Measurements from ENCODE around the gene MYO5B.
A peak's percentile ranks its signal among the peaks of the same experiment; 100 is the strongest.

Gene MYO5B

DNA sequence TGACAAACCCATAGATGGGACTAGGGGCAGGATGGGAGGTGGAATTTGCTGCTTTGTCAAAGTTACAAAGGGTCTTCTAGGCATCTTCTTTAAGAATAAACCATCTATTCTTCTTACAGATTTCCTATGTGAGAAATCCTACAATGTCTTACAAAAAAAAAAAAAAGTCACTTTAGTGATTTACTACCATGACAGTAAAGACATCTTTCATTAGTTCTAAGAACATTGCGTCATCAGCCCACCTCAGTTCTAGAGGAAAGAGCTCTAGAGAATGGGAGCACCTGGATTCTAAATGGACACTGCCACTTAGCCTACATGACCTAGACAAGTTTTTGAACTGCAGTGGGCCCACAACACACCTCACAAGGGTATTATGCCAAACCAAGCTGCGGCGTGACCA is 172.0 kb downstream of the MYO5B start:
- Histone ChIP-seq H3K27me3 (replicated peaks in 2 of 5; ENCODE audit: control insufficient read depth in 4 of 5, insufficient read depth in 5 of 5, low read length in 4 of 5) (peaks cover 0 to 12% (median 0%) of the 10 kb centered on the region in 5 experiments), H3K9me3 (ENCODE audit: control extremely low read depth in 1 of 5, control insufficient read depth in 4 of 5, insufficient read depth in 2 of 5, low read depth in 1 of 5, low read length in 4 of 5) (peaks cover 0 to 4% (median 0%) of the 10 kb centered on the region in 5 experiments), H3K4me1 (ENCODE audit: control extremely low read depth in 1 of 4, control insufficient read depth in 4 of 4, insufficient read depth in 4 of 4, low read length in 3 of 4) (no peaks in the 10 kb centered on the region), H3K4me3 (ENCODE audit: control insufficient read depth in 1 of 7, extremely low read depth in 1 of 7, insufficient read depth in 4 of 7, low read depth in 2 of 7, low read length in 6 of 7) (no peak overlapping the region), H3K36me3 (ENCODE audit: control insufficient read depth in 4 of 4, insufficient read depth in 4 of 4, low read length in 3 of 4) (no peaks in the 10 kb centered on the region), H3K27ac (ENCODE audit: insufficient read depth in 1 of 2, low read depth in 1 of 2, low read length in 2 of 2, poor library complexity in 1 of 2, severe bottlenecking in 2 of 2) (no peak overlapping the region)
- POLR2A ChIA-PET = no interaction called here
- WGBS (ENCODE audit: insufficient coverage) = 100% methylated on average over 1 of the region's 3 CpGs
- DNase-seq = no peak
- CTCF ChIA-PET = no interaction called here

DNA sequence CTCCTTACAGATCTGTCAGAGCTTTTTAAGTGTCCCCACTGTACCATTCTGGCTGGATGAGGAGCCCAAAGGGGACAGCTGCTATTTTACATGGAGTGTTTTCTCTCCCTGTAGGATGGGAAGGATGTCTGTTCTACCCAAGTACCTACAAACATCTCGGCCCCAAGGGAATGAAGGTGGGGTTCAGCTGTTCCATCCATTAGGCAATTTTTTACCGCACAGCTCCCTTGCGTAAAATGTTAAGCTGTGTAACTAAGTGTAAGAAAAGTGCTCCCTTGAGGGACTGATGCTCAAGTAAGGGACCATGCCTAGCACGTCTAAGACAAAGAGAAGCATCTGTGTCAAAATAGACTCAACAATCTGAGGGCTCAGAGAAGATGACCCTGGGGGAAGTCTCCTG is 180.3 kb downstream of the MYO5B start:
- 100% methylated on average over 1 of the region's 4 CpGs for WGBS (ENCODE audit: insufficient coverage)
- Histone ChIP-seq H3K4me1 (ENCODE audit: control extremely low read depth in 1 of 4, control insufficient read depth in 4 of 4, insufficient read depth in 4 of 4, low read length in 3 of 4) (no peaks in the 10 kb centered on the region), H3K4me3 (ENCODE audit: control insufficient read depth in 1 of 7, extremely low read depth in 1 of 7, insufficient read depth in 4 of 7, low read depth in 2 of 7, low read length in 6 of 7) (no peak overlapping the region), H3K27ac (ENCODE audit: insufficient read depth in 1 of 2, low read depth in 1 of 2, low read length in 2 of 2, poor library complexity in 1 of 2, severe bottlenecking in 2 of 2) (no peak overlapping the region), H3K9me3 (ENCODE audit: control extremely low read depth in 1 of 5, control insufficient read depth in 4 of 5, insufficient read depth in 2 of 5, low read depth in 1 of 5, low read length in 4 of 5) (no peaks in the 10 kb centered on the region), H3K36me3 (ENCODE audit: control insufficient read depth in 4 of 4, insufficient read depth in 4 of 4, low read length in 3 of 4) (no peaks in the 10 kb centered on the region), H3K27me3 (replicated peaks in 2 of 5; ENCODE audit: control insufficient read depth in 4 of 5, insufficient read depth in 5 of 5, low read length in 4 of 5) (peaks cover 0 to 10% (median 3%) of the 10 kb centered on the region in 5 experiments)
- ChIA-PET CTCF (no interaction called here), POLR2A (no interaction called here)
- no peak for DNase-seq

DNA sequence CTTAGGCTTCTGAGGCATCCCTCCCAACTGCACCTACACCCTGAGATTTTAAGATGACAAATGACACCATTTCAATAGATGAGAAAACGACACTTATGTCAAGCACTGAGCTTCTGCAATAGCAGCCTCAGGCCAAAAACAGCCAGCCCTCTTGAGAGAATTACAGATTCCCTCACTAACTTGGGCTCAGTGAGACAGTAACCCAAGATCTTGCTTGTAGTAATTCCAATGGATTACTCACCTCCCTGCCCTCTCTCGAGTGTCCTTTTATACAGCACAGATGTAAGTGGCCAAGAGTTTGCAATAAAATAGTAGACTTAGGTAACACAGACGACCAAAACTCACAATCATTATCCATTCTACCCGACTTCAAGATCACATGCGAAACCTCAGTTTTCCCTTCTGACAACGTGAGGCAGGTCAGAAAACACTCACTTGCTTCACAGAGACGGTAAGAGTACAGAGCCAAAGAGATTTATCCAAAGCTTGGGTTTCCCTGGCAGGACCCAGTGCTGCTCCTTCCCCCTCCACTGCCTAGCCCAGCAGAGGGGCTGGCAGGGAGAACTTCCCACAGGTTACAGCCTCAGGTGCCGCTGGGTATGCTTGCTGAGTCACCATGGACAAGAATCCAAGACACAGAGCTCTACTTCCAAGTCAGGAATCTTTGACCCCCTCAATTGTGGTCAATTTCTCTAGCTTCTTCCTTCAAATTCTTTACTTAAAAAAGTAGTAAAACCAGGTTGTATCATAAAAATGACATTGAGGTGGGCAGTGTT is 181.4 kb downstream of the MYO5B start:
- no peaks in the 10 kb centered on the region for H3K9me3 ChIP-seq (ENCODE audit: control extremely low read depth in 1 of 5, control insufficient read depth in 4 of 5, insufficient read depth in 2 of 5, low read depth in 1 of 5, low read length in 4 of 5)
- H3K4me1 ChIP-seq (ENCODE audit: control extremely low read depth in 1 of 4, control insufficient read depth in 4 of 4, insufficient read depth in 4 of 4, low read length in 3 of 4) = no peaks in the 10 kb centered on the region
- ChIA-PET POLR2A (interaction anchor here (0.6 kb wide), 1 partner anchor 1713 kb away, joined by 3 read pairs; no protein-coding TSS in a partner anchor), CTCF (no interaction called here)
- DNase-seq = no peak
- H3K27ac ChIP-seq (ENCODE audit: insufficient read depth in 1 of 2, low read depth in 1 of 2, low read length in 2 of 2, poor library complexity in 1 of 2, severe bottlenecking in 2 of 2) = no peak overlapping the region
- no peak overlapping the region for H3K4me3 ChIP-seq (ENCODE audit: control insufficient read depth in 1 of 7, extremely low read depth in 1 of 7, insufficient read depth in 4 of 7, low read depth in 2 of 7, low read length in 6 of 7)
- no peaks in the 10 kb centered on the region for H3K36me3 ChIP-seq (ENCODE audit: control insufficient read depth in 4 of 4, insufficient read depth in 4 of 4, low read length in 3 of 4)
- peaks cover 0 to 10% (median 3%) of the 10 kb centered on the region in 5 experiments for H3K27me3 ChIP-seq (replicated peaks in 2 of 5; ENCODE audit: control insufficient read depth in 4 of 5, insufficient read depth in 5 of 5, low read length in 4 of 5)
- WGBS (ENCODE audit: insufficient coverage) = 89% methylated on average over 6 of the region's 8 CpGs

DNA sequence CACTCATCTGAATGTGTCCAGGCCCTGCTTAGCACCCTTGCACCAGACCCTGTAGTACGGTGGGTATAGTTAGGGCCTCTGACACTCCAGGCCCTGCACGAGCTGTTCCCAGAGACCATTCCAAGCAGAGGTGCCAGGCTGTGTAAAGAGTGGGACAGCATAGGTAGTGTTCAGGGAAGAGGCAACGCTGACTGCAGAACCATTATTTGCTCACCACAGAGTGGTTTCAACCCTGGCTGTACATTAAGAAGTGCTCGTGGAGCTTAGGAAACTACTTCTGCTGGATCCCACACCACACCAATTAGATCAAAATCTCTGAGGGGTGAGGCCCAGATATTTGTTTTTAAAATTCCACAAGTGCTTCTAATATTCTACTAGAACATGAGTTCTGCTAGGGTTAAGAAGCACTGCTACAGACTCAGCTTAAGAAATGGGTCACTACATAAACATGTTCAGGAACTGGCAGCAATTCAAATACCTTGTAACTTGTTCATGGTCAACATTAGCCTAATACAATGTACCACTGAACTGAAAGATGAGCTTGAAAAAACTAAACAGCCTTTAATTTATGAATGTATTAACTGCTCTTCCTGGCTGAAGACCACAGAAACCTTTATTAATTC is 183.0 kb downstream of the MYO5B start:
- no peaks in the 10 kb centered on the region for H3K36me3 ChIP-seq (ENCODE audit: control insufficient read depth in 4 of 4, insufficient read depth in 4 of 4, low read length in 3 of 4)
- H3K4me1 ChIP-seq (ENCODE audit: control extremely low read depth in 1 of 4, control insufficient read depth in 4 of 4, insufficient read depth in 4 of 4, low read length in 3 of 4) = no peaks in the 10 kb centered on the region
- peaks cover 0 to 11% (median 3%) of the 10 kb centered on the region in 5 experiments for H3K27me3 ChIP-seq (replicated peaks in 2 of 5; ENCODE audit: control insufficient read depth in 4 of 5, insufficient read depth in 5 of 5, low read length in 4 of 5)
- no peak overlapping the region for H3K27ac ChIP-seq (ENCODE audit: insufficient read depth in 1 of 2, low read depth in 1 of 2, low read length in 2 of 2, poor library complexity in 1 of 2, severe bottlenecking in 2 of 2)
- no peak overlapping the region for H3K4me3 ChIP-seq (ENCODE audit: control insufficient read depth in 1 of 7, extremely low read depth in 1 of 7, insufficient read depth in 4 of 7, low read depth in 2 of 7, low read length in 6 of 7)
- no peak for DNase-seq
- POLR2A ChIA-PET = no interaction called here
- CTCF ChIA-PET = no interaction called here
- no peaks in the 10 kb centered on the region for H3K9me3 ChIP-seq (ENCODE audit: control extremely low read depth in 1 of 5, control insufficient read depth in 4 of 5, insufficient read depth in 2 of 5, low read depth in 1 of 5, low read length in 4 of 5)
- 100% methylated on average over 3 of the region's 4 CpGs for WGBS (ENCODE audit: insufficient coverage)

DNA sequence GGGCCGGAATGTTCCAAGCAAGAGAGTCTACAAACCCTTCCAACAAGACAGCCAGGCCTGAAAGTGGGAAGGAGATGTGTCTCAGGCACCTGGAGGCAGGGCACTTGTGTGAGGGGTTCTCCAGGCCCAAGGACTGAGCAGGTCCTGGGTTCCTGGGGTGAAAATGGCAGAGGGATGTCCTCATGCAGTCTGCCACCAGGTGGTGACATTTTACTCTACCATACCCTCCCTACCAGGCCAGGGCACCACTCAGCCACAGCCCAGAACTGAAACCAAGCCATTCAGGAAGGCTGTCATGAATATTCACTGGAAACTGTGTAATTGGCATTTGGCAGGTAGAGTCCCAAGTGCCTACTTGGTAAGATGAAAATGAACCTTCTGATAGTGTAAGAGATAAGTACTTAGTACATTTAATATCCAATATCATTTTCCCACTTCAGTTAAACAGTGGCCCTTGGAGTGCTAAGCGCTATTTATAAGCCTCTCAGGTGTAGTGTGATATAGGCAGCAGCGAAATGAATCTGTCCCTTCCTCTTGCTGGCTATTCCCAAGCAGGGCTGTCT is 185.1 kb downstream of the MYO5B start:
- no peaks in the 10 kb centered on the region for H3K4me1 ChIP-seq (ENCODE audit: control extremely low read depth in 1 of 4, control insufficient read depth in 4 of 4, insufficient read depth in 4 of 4, low read length in 3 of 4)
- peak; percentile 22 to 63 (median 61) for DNase-seq
- H3K27ac ChIP-seq (ENCODE audit: insufficient read depth in 1 of 2, low read depth in 1 of 2, low read length in 2 of 2, poor library complexity in 1 of 2, severe bottlenecking in 2 of 2) = no peak overlapping the region
- H3K4me3 ChIP-seq (ENCODE audit: control insufficient read depth in 1 of 7, extremely low read depth in 1 of 7, insufficient read depth in 4 of 7, low read depth in 2 of 7, low read length in 6 of 7) = no peak overlapping the region
- H3K36me3 ChIP-seq (ENCODE audit: control insufficient read depth in 4 of 4, insufficient read depth in 4 of 4, low read length in 3 of 4) = no peaks in the 10 kb centered on the region
- WGBS (ENCODE audit: insufficient coverage) = 93% methylated on average over 3 of the region's 3 CpGs
- ChIA-PET CTCF (no interaction called here), POLR2A (no interaction called here)
- no peaks in the 10 kb centered on the region for H3K9me3 ChIP-seq (ENCODE audit: control extremely low read depth in 1 of 5, control insufficient read depth in 4 of 5, insufficient read depth in 2 of 5, low read depth in 1 of 5, low read length in 4 of 5)
- H3K27me3 ChIP-seq (replicated peaks in 2 of 5; ENCODE audit: control insufficient read depth in 4 of 5, insufficient read depth in 5 of 5, low read length in 4 of 5) = peaks cover 0 to 10% (median 4%) of the 10 kb centered on the region in 5 experiments

DNA sequence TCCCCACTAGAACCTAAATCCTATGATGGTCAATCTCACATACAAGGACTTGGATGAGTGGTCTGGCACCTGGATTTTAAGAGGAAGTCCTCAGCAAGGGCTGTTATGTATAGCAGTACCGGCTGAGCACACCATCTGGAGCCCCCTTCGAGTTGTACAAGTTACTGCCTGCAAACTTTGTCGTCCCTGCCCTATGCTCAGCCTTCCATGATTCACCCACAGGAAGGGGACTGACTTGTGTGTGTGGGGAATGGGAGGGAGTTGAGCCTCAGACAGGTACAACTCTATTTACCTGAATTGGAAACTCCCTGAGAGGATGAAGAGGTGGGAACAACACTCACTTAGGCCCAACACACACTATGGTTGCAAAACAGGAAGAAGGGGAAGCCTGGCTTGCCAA is 186.6 kb downstream of the MYO5B start:
- H3K4me3 ChIP-seq (ENCODE audit: control insufficient read depth in 1 of 7, extremely low read depth in 1 of 7, insufficient read depth in 4 of 7, low read depth in 2 of 7, low read length in 6 of 7) = no peak overlapping the region
- H3K27ac ChIP-seq (ENCODE audit: insufficient read depth in 1 of 2, low read depth in 1 of 2, low read length in 2 of 2, poor library complexity in 1 of 2, severe bottlenecking in 2 of 2) = no peak overlapping the region
- H3K9me3 ChIP-seq (ENCODE audit: control extremely low read depth in 1 of 5, control insufficient read depth in 4 of 5, insufficient read depth in 2 of 5, low read depth in 1 of 5, low read length in 4 of 5) = no peaks in the 10 kb centered on the region
- no peaks in the 10 kb centered on the region for H3K36me3 ChIP-seq (ENCODE audit: control insufficient read depth in 4 of 4, insufficient read depth in 4 of 4, low read length in 3 of 4)
- ChIA-PET CTCF (no interaction called here), POLR2A (no interaction called here)
- no peak for DNase-seq
- no peaks in the 10 kb centered on the region for H3K4me1 ChIP-seq (ENCODE audit: control extremely low read depth in 1 of 4, control insufficient read depth in 4 of 4, insufficient read depth in 4 of 4, low read length in 3 of 4)
- 88% methylated on average over 2 of the region's 3 CpGs for WGBS (ENCODE audit: insufficient coverage)
- H3K27me3 ChIP-seq (replicated peaks in 2 of 5; ENCODE audit: control insufficient read depth in 4 of 5, insufficient read depth in 5 of 5, low read length in 4 of 5) = peaks cover 0 to 10% (median 1%) of the 10 kb centered on the region in 5 experiments

DNA sequence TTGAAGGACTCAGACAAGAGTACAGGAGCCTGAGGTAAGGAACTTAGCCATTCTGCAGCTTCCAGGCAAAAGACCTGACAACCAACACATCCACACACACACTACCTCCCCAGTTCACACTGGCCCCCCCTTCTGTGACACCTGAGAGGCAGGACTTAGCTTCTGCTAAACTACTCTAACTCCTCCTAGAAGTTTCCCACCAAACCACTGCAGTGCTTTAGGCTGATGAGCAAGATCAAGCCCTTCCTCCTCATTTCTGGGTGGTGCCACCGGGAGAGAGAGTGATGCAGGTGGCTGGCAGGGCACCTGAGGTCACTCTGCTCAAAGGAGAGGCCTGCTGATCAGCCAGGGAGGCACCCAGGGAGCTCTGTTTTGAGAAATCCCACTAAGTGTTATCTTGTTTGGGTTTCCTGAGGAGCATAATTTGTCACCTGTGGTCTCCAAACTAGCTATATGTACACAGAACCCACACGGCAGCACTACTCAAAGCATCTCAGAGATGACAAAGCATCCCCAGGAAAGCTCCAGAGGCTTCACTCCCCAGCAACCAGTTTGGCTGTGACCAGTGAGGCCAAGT is 188.4 kb downstream of the MYO5B start:
- H3K4me3 ChIP-seq (ENCODE audit: control insufficient read depth in 1 of 7, extremely low read depth in 1 of 7, insufficient read depth in 4 of 7, low read depth in 2 of 7, low read length in 6 of 7) = no peak overlapping the region
- no peaks in the 10 kb centered on the region for H3K4me1 ChIP-seq (ENCODE audit: control extremely low read depth in 1 of 4, control insufficient read depth in 4 of 4, insufficient read depth in 4 of 4, low read length in 3 of 4)
- ChIA-PET CTCF (interaction anchor here (1.2 kb wide), 1 partner anchor 351 kb away, joined by 3 read pairs; no protein-coding TSS in a partner anchor), POLR2A (no interaction called here)
- H3K9me3 ChIP-seq (ENCODE audit: control extremely low read depth in 1 of 5, control insufficient read depth in 4 of 5, insufficient read depth in 2 of 5, low read depth in 1 of 5, low read length in 4 of 5) = no peaks in the 10 kb centered on the region
- H3K27ac ChIP-seq (ENCODE audit: insufficient read depth in 1 of 2, low read depth in 1 of 2, low read length in 2 of 2, poor library complexity in 1 of 2, severe bottlenecking in 2 of 2) = no peak overlapping the region
- DNase-seq = no peak
- 93% methylated on average over 2 of the region's 2 CpGs for WGBS (ENCODE audit: insufficient coverage)
- peaks cover 0 to 10% (median 1%) of the 10 kb centered on the region in 5 experiments for H3K27me3 ChIP-seq (replicated peaks in 2 of 5; ENCODE audit: control insufficient read depth in 4 of 5, insufficient read depth in 5 of 5, low read length in 4 of 5)
- no peaks in the 10 kb centered on the region for H3K36me3 ChIP-seq (ENCODE audit: control insufficient read depth in 4 of 4, insufficient read depth in 4 of 4, low read length in 3 of 4)
